Measurements from ENCODE around the gene PANX2. TPM values are rescaled to one million over a fixed set of nuclear protein-coding genes. Genes with fewer than 3 reads are reported as not detected.

The PANX2 gene
- total RNA-seq, 1 experiment from 2014 or later, result not detected

- no peaks in the 10 kb centered on the region for H4K20me1 ChIP-seq (ENCODE audit: insufficient read depth, low read depth, low read length)
- H3K4me2 ChIP-seq (ENCODE audit: low read depth, low read length, poor library complexity, severe bottlenecking), result no peak overlapping the region
- no peak overlapping the region for H2AFZ ChIP-seq (ENCODE audit: low read length)
- no peaks in the 10 kb centered on the region for H3K9me2 ChIP-seq (replicated peaks; ENCODE audit: insufficient read depth, low read length)
- H3K4me1 ChIP-seq (ENCODE audit: low read length), result peaks cover 11% of the 10 kb centered on the region
- no peaks in the 10 kb centered on the region for H3K79me2 ChIP-seq (ENCODE audit: low read length)
- no peaks in the 10 kb centered on the region for H3K27me3 ChIP-seq (ENCODE audit: low read length)
- DNase-seq, result no peak
- no peak overlapping the region for H3K9ac ChIP-seq (ENCODE audit: low read length)
- H3K36me3 ChIP-seq (ENCODE audit: insufficient read depth, low read length), result no peaks in the 10 kb centered on the region
- no peak overlapping the region for H3K27ac ChIP-seq (ENCODE audit: low read length)
- H3K9me3 ChIP-seq (ENCODE audit: low read length), result no peaks in the 10 kb centered on the region
- H3K4me3 ChIP-seq (ENCODE audit: low read length), result no peak overlapping the region
Measured at GRCh38 chr22:50150161-50151129, 20.1 kb upstream of the PANX2 start.

- no peaks in the 10 kb centered on the region for H3K9me2 ChIP-seq (replicated peaks; ENCODE audit: insufficient read depth, low read length)
- H3K27me3 ChIP-seq (ENCODE audit: low read length), result no peaks in the 10 kb centered on the region
- H3K27ac ChIP-seq (ENCODE audit: low read length), result no peak overlapping the region
- H3K4me1 ChIP-seq (ENCODE audit: low read length), result peaks cover 12% of the 10 kb centered on the region
- no peak for DNase-seq
- no peaks in the 10 kb centered on the region for H3K79me2 ChIP-seq (ENCODE audit: low read length)
- no peak overlapping the region for H3K4me2 ChIP-seq (ENCODE audit: low read depth, low read length, poor library complexity, severe bottlenecking)
- H3K4me3 ChIP-seq (ENCODE audit: low read length), result no peak overlapping the region
- H2AFZ ChIP-seq (ENCODE audit: low read length), result no peak overlapping the region
- no peaks in the 10 kb centered on the region for H3K9me3 ChIP-seq (ENCODE audit: low read length)
- H3K9ac ChIP-seq (ENCODE audit: low read length), result no peak overlapping the region
- H3K36me3 ChIP-seq (ENCODE audit: insufficient read depth, low read length), result no peaks in the 10 kb centered on the region
- no peaks in the 10 kb centered on the region for H4K20me1 ChIP-seq (ENCODE audit: insufficient read depth, low read depth, low read length)
Measured at GRCh38 chr22:50151571-50152537, 18.7 kb upstream of the PANX2 start.

GRCh38 chr22:50153056-50153755, 17.3 kb upstream of the PANX2 start:
- Histone ChIP-seq H3K4me1 (ENCODE audit: low read length) (peaks cover 24% of the 10 kb centered on the region), H2AFZ (ENCODE audit: low read length) (no peak overlapping the region), H3K27me3 (ENCODE audit: low read length) (no peaks in the 10 kb centered on the region)

GRCh38 chr22:50153756-50154140, 16.8 kb upstream of the PANX2 start:
- Histone ChIP-seq H3K36me3 (ENCODE audit: insufficient read depth, low read length) (no peaks in the 10 kb centered on the region), H3K9ac (ENCODE audit: low read length) (no peak overlapping the region), H3K79me2 (ENCODE audit: low read length) (no peaks in the 10 kb centered on the region), H3K9me2 (replicated peaks; ENCODE audit: insufficient read depth, low read length) (no peaks in the 10 kb centered on the region), H3K9me3 (ENCODE audit: low read length) (no peaks in the 10 kb centered on the region), H3K4me2 (ENCODE audit: low read depth, low read length, poor library complexity, severe bottlenecking) (no peak overlapping the region), H2AFZ (ENCODE audit: low read length) (no peak overlapping the region), H3K27me3 (ENCODE audit: low read length) (no peaks in the 10 kb centered on the region), H3K27ac (ENCODE audit: low read length) (no peak overlapping the region), H4K20me1 (ENCODE audit: insufficient read depth, low read depth, low read length) (no peaks in the 10 kb centered on the region), H3K4me3 (ENCODE audit: low read length) (no peak overlapping the region), H3K4me1 (ENCODE audit: low read length) (peaks cover 29% of the 10 kb centered on the region)
- DNase-seq, result no peak

More at GRCh38 chr22:50153056-50153755, 17.3 kb upstream of the PANX2 start:
- Histone ChIP-seq H3K9me2 (replicated peaks; ENCODE audit: insufficient read depth, low read length) (no peaks in the 10 kb centered on the region), H3K9me3 (ENCODE audit: low read length) (no peaks in the 10 kb centered on the region), H3K79me2 (ENCODE audit: low read length) (no peaks in the 10 kb centered on the region), H3K9ac (ENCODE audit: low read length) (no peak overlapping the region), H4K20me1 (ENCODE audit: insufficient read depth, low read depth, low read length) (no peaks in the 10 kb centered on the region), H3K4me2 (ENCODE audit: low read depth, low read length, poor library complexity, severe bottlenecking) (no peak overlapping the region), H3K36me3 (ENCODE audit: insufficient read depth, low read length) (no peaks in the 10 kb centered on the region), H3K4me3 (ENCODE audit: low read length) (no peak overlapping the region), H3K27ac (ENCODE audit: low read length) (no peak overlapping the region)
- DNase-seq, result no peak

GRCh38 chr22:50157709-50158375, 12.7 kb upstream of the PANX2 start:
- peak overlapping the region; percentile 41 for H3K4me2 ChIP-seq (ENCODE audit: low read depth, low read length, poor library complexity, severe bottlenecking)
- no peak for DNase-seq
- H4K20me1 ChIP-seq (ENCODE audit: insufficient read depth, low read depth, low read length), result no peaks in the 10 kb centered on the region
- no peaks in the 10 kb centered on the region for H3K9me3 ChIP-seq (ENCODE audit: low read length)
- H3K79me2 ChIP-seq (ENCODE audit: low read length), result no peaks in the 10 kb centered on the region
- H3K36me3 ChIP-seq (ENCODE audit: insufficient read depth, low read length), result no peaks in the 10 kb centered on the region
- no peak overlapping the region for H3K27ac ChIP-seq (ENCODE audit: low read length)
- no peak overlapping the region for H3K9ac ChIP-seq (ENCODE audit: low read length)
- no peak overlapping the region for H2AFZ ChIP-seq (ENCODE audit: low read length)
- H3K9me2 ChIP-seq (replicated peaks; ENCODE audit: insufficient read depth, low read length), result no peaks in the 10 kb centered on the region
- no peak overlapping the region for H3K4me3 ChIP-seq (ENCODE audit: low read length)
- H3K4me1 ChIP-seq (ENCODE audit: low read length), result peaks cover 26% of the 10 kb centered on the region
- no peaks in the 10 kb centered on the region for H3K27me3 ChIP-seq (ENCODE audit: low read length)

- no peak for DNase-seq
- Histone ChIP-seq H4K20me1 (ENCODE audit: insufficient read depth, low read depth, low read length) (no peaks in the 10 kb centered on the region), H3K9me2 (replicated peaks; ENCODE audit: insufficient read depth, low read length) (no peaks in the 10 kb centered on the region), H2AFZ (ENCODE audit: low read length) (no peak overlapping the region), H3K4me3 (ENCODE audit: low read length) (no peak overlapping the region), H3K27ac (ENCODE audit: low read length) (no peak overlapping the region), H3K79me2 (ENCODE audit: low read length) (no peaks in the 10 kb centered on the region), H3K4me2 (ENCODE audit: low read depth, low read length, poor library complexity, severe bottlenecking) (no peak overlapping the region), H3K27me3 (ENCODE audit: low read length) (no peaks in the 10 kb centered on the region), H3K36me3 (ENCODE audit: insufficient read depth, low read length) (no peaks in the 10 kb centered on the region), H3K9ac (ENCODE audit: low read length) (no peak overlapping the region), H3K4me1 (ENCODE audit: low read length) (peaks cover 26% of the 10 kb centered on the region), H3K9me3 (ENCODE audit: low read length) (no peaks in the 10 kb centered on the region)
Measured at GRCh38 chr22:50160947-50161346, 9.6 kb upstream of the PANX2 start.

GRCh38 chr22:50161508-50162390, 8.8 kb upstream of the PANX2 start:
- H3K4me3 ChIP-seq (ENCODE audit: low read length), result no peak overlapping the region
- H3K27me3 ChIP-seq (ENCODE audit: low read length), result no peaks in the 10 kb centered on the region
- H3K36me3 ChIP-seq (ENCODE audit: insufficient read depth, low read length), result no peaks in the 10 kb centered on the region
- no peaks in the 10 kb centered on the region for H3K9me2 ChIP-seq (replicated peaks; ENCODE audit: insufficient read depth, low read length)
- no peak overlapping the region for H3K27ac ChIP-seq (ENCODE audit: low read length)
- H3K9me3 ChIP-seq (ENCODE audit: low read length), result no peaks in the 10 kb centered on the region
- no peak overlapping the region for H2AFZ ChIP-seq (ENCODE audit: low read length)
- no peak overlapping the region for H3K9ac ChIP-seq (ENCODE audit: low read length)
- H3K79me2 ChIP-seq (ENCODE audit: low read length), result no peaks in the 10 kb centered on the region
- no peak for DNase-seq
- H3K4me1 ChIP-seq (ENCODE audit: low read length), result peaks cover 23% of the 10 kb centered on the region
- H3K4me2 ChIP-seq (ENCODE audit: low read depth, low read length, poor library complexity, severe bottlenecking), result no peak overlapping the region
- no peaks in the 10 kb centered on the region for H4K20me1 ChIP-seq (ENCODE audit: insufficient read depth, low read depth, low read length)

Measured in Karpas-422 (cell line).